ENCODE measurements around the gene PTPN9. TPM values are rescaled to one million over a fixed set of nuclear protein-coding genes. Genes with fewer than 3 reads are reported as not detected.
"Not testable (repeated sequence)": the region's sequence is repeated elsewhere in the genome, so short reads cannot be mapped to it uniquely, and the experiment has no call there.

Gene PTPN9
- total and polyA plus RNA-seq, 10 of the 15 experiments (the other 5 are each of a cell fraction or from before 2014, with no cell fraction given), result 7.8 to 29.1 (median 18.5) TPM

GRCh38 chr15:75582943-75583342 lies 3.8 kb upstream of the PTPN9 start:
- FAIRE-seq; H3K4me2 ChIP-seq (ENCODE audit: control insufficient read depth, insufficient read depth); in situ Hi-C loops (cut with MboI); SMC1A ChIA-PET (ENCODE audit: uncharacterized antibody, unreplicated experiment); RAD21 ChIA-PET (ENCODE audit: unreplicated experiment); H3K27ac ChIP-seq (ENCODE audit: control insufficient read depth, insufficient read depth); intact Hi-C loops (cut with micrococcal nuclease; ENCODE audit: unreplicated experiment); H3K36me3 ChIP-seq (ENCODE audit: control insufficient read depth in 2 of 2, insufficient read depth in 2 of 2, low read length in 1 of 2); DNase-seq (ENCODE audit: low read depth, low spot score); H3K9ac ChIP-seq (ENCODE audit: control insufficient read depth, insufficient read depth, low read length); H3K4me3 ChIP-seq; ATAC-seq; H3K27me3 ChIP-seq (replicated peaks in 1 of 2; ENCODE audit: control insufficient read depth in 2 of 2, insufficient read depth in 2 of 2, low read length in 1 of 2); BruUV-seq (replicated peaks); H4K20me1 ChIP-seq (ENCODE audit: control insufficient read depth, insufficient read depth); H3K4me1 ChIP-seq (ENCODE audit: control insufficient read depth, insufficient read depth, low read length); H3K9me3 ChIP-seq (replicated peaks; ENCODE audit: control insufficient read depth, insufficient read depth, low read length); H2AFZ ChIP-seq (ENCODE audit: control insufficient read depth, low read depth, low read length): not testable (repeated sequence)
- WGBS (ENCODE audit: insufficient coverage, insufficient replicate concordance, low lambda C conversion rate, missing lambda C conversion rate), result 87% methylated on average over 5 of the region's 5 CpGs
- POLR2A ChIA-PET, result interaction anchor here (0.6 kb wide), 1 partner anchor 541 kb away, joined by 9 read pairs; no protein-coding TSS in a partner anchor
- H3K79me2 ChIP-seq (ENCODE audit: control insufficient read depth, insufficient read depth, low read length), result peaks cover 15% of the 10 kb centered on the region
- CTCF ChIA-PET, result interaction anchor here (1.3 kb wide), 1 partner anchor 57 kb away, joined by 3 read pairs; the partner anchor contains the start of gene IMP3

GRCh38 chr15:75578173-75578947 lies 755 bp downstream of the PTPN9 start:
- ChIA-PET RAD21 (ENCODE audit: unreplicated experiment) (interaction anchor here (0.6 to 2.4 kb wide), 11 partner anchors 47 to 210 kb away, joined by 3 to 18 read pairs (median 5); partner anchors contain the start of genes IMP3, MAN2C1, SIN3A and SNUPN), POLR2A (interaction anchor here (0.7 to 2.6 kb wide), 6 partner anchors 11 to 125 kb away, joined by 3 to 41 read pairs (median 4); partner anchors contain the start of genes IMP3, SIN3A and SNUPN), SMC1A (ENCODE audit: uncharacterized antibody, unreplicated experiment) (interaction anchor here (0.6 to 1.3 kb wide), 5 partner anchors 81 to 127 kb away, joined by 3 to 5 read pairs (median 3); partner anchors contain the start of gene SIN3A), CTCF (interaction anchor here (0.7 to 2.7 kb wide), 8 partner anchors 12 to 210 kb away, joined by 3 to 14 read pairs (median 3); partner anchors contain the start of genes MAN2C1, SNUPN and SNX33)
- Histone ChIP-seq H3K27me3 (replicated peaks in 1 of 2; ENCODE audit: control insufficient read depth in 2 of 2, insufficient read depth in 2 of 2, low read length in 1 of 2) (no peaks in the 10 kb centered on the region), H3K9me3 (replicated peaks; ENCODE audit: control insufficient read depth, insufficient read depth, low read length) (no peaks in the 10 kb centered on the region), H3K79me2 (ENCODE audit: control insufficient read depth, insufficient read depth, low read length) (peaks cover 52% of the 10 kb centered on the region), H3K4me2 (ENCODE audit: control insufficient read depth, insufficient read depth) (peak overlapping the region; percentile 64), H3K27ac (ENCODE audit: control insufficient read depth, insufficient read depth) (peak overlapping the region; percentile 79), H3K9ac (ENCODE audit: control insufficient read depth, insufficient read depth, low read length) (peak overlapping the region; percentile 92), H2AFZ (ENCODE audit: control insufficient read depth, low read depth, low read length) (peak overlapping the region; percentile 61), H3K36me3 (ENCODE audit: control insufficient read depth in 2 of 2, insufficient read depth in 2 of 2, low read length in 1 of 2) (no peaks in the 10 kb centered on the region), H3K4me3 (peak overlapping the region; percentile 86), H4K20me1 (ENCODE audit: control insufficient read depth, insufficient read depth) (no peaks in the 10 kb centered on the region; the same call in 1 of the 2 replicates), H3K4me1 (ENCODE audit: control insufficient read depth, insufficient read depth, low read length) (peaks cover 12% of the 10 kb centered on the region; the same call in 1 of the 2 replicates)
- peak; percentile 73 for ATAC-seq
- intact Hi-C loops (cut with micrococcal nuclease; ENCODE audit: unreplicated experiment) (loop anchor here (5.0 kb wide), 1 partner anchor 49 kb away; the partner anchor contains the start of gene SNUPN), in situ Hi-C loops (cut with MboI) (no loop called here)
- no peak for FAIRE-seq
- no TSS peak for BruUV-seq (replicated peaks)
- no peak for DNase-seq (ENCODE audit: low read depth, low spot score)
- WGBS (ENCODE audit: insufficient coverage, insufficient replicate concordance, low lambda C conversion rate, missing lambda C conversion rate), result under 1% methylated on average over 73 of the region's 77 CpGs
- TF ChIP-seq ZNF24 (IDR thresholded peaks at IDR 0.05) (no peak), ZNF687 (IDR thresholded peaks at IDR 0.05) (0 out of 2 replicates have a peak, but pooled peaks have one; percentile 27), NKRF (conservative IDR thresholded peaks at IDR 0.05) (peak; percentile 52; the same call in 1 of the 2 replicates), IKZF1 (conservative IDR thresholded peaks at IDR 0.05) (peak; percentile 57; the same call in 1 of the 2 replicates), ZBTB33 (IDR thresholded peaks at IDR 0.05) (no peak)
